Esophagus squamous epithelium (tissue), 5 donors: ENCODE results near the gene SCN8A. TPM values are rescaled to one million over a fixed set of nuclear protein-coding genes. Genes with fewer than 3 reads are reported as not detected.

Experiments used
- DNase-seq: peaks from one replicate; lab custom pipeline; 2025; lab: John Stamatoyannopoulos, UW
- H3K27ac ChIP-seq, 4 donors: fragments of 200-600 bp; sonication (generic); one replicate each; pipeline ENCODE4 v1.5.1; 2016 to 2019; ENCODE audit warnings: mild to moderate bottlenecking in 1 of 4
- H3K27me3 ChIP-seq, 4 donors: fragments of 200-600 bp; sonication (generic); 1 replicate in 3 of 4; 2 replicates in 1 of 4; pipeline versions ENCODE4 v1.5.1 to v1.6.0; 2017 to 2021; ENCODE audit warnings: antibody characterized with exemption in 1 of 4
- H3K36me3 ChIP-seq, 3 donors: fragments of 200-600 bp; sonication (generic); one replicate each; pipeline ENCODE4 v1.5.1; 2016 to 2019
- H3K4me1 ChIP-seq, 3 donors: fragments of 200-600 bp; sonication (generic); one replicate each; pipeline ENCODE4 v1.5.1; 2017 to 2019
- H3K4me3 ChIP-seq, 4 donors: fragments of 200-600 bp; sonication (generic); 1 replicate in 3 of 4; 2 replicates in 1 of 4; pipeline ENCODE4 v1.5.1; 2016 to 2019; ENCODE audit warnings: mild to moderate bottlenecking in 2 of 4, moderate library complexity in 1 of 4
- H3K9me3 ChIP-seq, 3 donors: fragments of 200-600 bp; sonication (generic); one replicate each; pipeline ENCODE4 v1.5.1; 2016 to 2019
- POLR2A ChIP-seq, 4 donors: fragments of 450-650 bp; IDR thresholded peaks; one replicate each; pipeline ENCODE4 v1.6.1; 2017; ENCODE audit warnings: antibody characterized with exemption in 4 of 4, mild to moderate bottlenecking in 4 of 4, moderate library complexity in 3 of 4
- WGBS, 2 donors: methylation state at CpG; one replicate each; pipeline ENCODE4 v1.1.5; 2018; 5-methylcytosine and 5-hydroxymethylcytosine counted together
- intact Hi-C: fragments of 100-400 bp; cut with DNase I; formaldehyde crosslinking; loops from one replicate; pipeline ENCODE4 v1.15.0; 2022
- total RNA-seq, 4 donors: library from RNA; depleted of rRNA; stranded (reverse); fragments of >200 nt; gene quantifications; one replicate each; pipeline ENCODE4 v1.1.0, GENCODE V29; 2016
- TF ChIP-seq, protein P1 (sequence below), 6 experiments: fragments of 450-650 bp in 4 of 6; fragments of 200-600 bp in 2 of 6; sonication (generic) in 2 of 6; IDR thresholded peaks; one replicate each; pipeline ENCODE4 v1.5.1; 2016 to 2019; ENCODE audit warnings: antibody characterized with exemption in 6 of 6, mild to moderate bottlenecking in 4 of 6, moderate library complexity in 4 of 6
- donor health status: DM: yes; HTN: yes; CAD: no.

Gene SCN8A
- total RNA-seq, 4 donors from 2014 or later: 0.11 to 1.1 (median 0.40) TPM

DNA sequence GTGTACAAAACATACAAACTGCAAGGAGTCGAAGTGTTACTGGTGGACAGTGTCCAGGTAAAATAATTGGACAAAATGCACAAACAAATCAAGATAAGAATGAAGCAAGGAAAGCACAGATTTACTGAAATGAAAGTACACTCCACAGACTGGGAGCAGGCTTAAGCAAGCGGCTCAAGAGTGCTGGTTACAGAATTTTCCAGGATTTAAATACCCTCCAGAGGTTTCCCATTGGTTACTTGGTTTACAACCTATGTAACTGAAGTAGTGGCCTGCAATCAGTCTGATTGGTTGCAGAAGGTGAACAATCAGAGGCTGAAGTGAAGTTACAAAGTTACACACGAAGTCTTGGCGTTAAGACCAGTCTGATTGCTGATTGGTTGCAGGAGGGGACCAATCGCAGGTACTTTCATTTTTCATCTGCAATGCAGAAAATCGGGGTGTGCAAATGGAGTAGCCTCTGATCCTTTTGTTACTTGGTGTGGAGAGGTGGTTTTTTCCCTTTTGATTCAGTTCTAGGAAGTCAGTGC is 11.6 kb upstream of the SCN8A start:
- Histone ChIP-seq H3K4me1 (no peaks in the 10 kb centered on the region), H3K27ac (no peak overlapping the region), H3K4me3 (no peak overlapping the region), H3K9me3 (no peaks in the 10 kb centered on the region), H3K36me3 (no peaks in the 10 kb centered on the region), H3K27me3 (peaks cover 0 to 15% (median 0%) of the 10 kb centered on the region in 4 donors)
- intact Hi-C loops: no loop called here
- 76 to 87% methylated on average over 6 of the region's 6 CpGs for WGBS, 2 donors
- DNase-seq: no peak
- TF ChIP-seq POLR2A (IDR thresholded peaks at IDR 0.05): no peak
- TF ChIP-seq, protein P1, sequence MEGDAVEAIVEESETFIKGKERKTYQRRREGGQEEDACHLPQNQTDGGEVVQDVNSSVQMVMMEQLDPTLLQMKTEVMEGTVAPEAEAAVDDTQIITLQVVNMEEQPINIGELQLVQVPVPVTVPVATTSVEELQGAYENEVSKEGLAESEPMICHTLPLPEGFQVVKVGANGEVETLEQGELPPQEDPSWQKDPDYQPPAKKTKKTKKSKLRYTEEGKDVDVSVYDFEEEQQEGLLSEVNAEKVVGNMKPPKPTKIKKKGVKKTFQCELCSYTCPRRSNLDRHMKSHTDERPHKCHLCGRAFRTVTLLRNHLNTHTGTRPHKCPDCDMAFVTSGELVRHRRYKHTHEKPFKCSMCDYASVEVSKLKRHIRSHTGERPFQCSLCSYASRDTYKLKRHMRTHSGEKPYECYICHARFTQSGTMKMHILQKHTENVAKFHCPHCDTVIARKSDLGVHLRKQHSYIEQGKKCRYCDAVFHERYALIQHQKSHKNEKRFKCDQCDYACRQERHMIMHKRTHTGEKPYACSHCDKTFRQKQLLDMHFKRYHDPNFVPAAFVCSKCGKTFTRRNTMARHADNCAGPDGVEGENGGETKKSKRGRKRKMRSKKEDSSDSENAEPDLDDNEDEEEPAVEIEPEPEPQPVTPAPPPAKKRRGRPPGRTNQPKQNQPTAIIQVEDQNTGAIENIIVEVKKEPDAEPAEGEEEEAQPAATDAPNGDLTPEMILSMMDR (IDR thresholded peaks at IDR 0.05): no peak

DNA sequence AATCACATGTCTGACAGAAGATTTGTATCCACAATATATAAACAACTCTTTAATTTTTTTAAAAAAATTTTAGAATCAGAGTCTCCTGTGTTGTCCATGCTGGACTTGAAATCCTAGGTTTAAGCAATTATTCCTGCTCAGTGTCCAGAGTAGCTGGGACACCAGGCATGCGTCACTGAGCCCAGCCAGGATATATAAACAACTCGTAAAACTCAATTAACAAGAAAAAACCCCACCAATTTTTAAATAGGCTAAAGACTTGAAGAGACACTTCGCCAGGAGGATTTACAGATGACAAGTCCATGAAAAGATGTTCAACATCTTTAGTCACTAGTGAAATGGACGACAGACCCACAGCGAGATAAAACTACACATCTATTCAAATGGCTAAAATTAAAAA is 2.0 kb upstream of the SCN8A start:
- no peak for DNase-seq
- Histone ChIP-seq H3K4me3 (no peak overlapping the region), H3K9me3 (no peaks in the 10 kb centered on the region), H3K27ac (no peak overlapping the region), H3K27me3 (peaks cover 3 to 75% (median 6%) of the 10 kb centered on the region in 4 donors), H3K4me1 (peaks cover 9 to 19% (median 11%) of the 10 kb centered on the region in 3 donors), H3K36me3 (no peaks in the 10 kb centered on the region)
- intact Hi-C loops: no loop called here
- WGBS, 2 donors: 63 to 83% methylated on average over 5 of the region's 5 CpGs
- TF ChIP-seq, protein P1 (IDR thresholded peaks at IDR 0.05): no peak
- TF ChIP-seq POLR2A (IDR thresholded peaks at IDR 0.05): no peak

DNA sequence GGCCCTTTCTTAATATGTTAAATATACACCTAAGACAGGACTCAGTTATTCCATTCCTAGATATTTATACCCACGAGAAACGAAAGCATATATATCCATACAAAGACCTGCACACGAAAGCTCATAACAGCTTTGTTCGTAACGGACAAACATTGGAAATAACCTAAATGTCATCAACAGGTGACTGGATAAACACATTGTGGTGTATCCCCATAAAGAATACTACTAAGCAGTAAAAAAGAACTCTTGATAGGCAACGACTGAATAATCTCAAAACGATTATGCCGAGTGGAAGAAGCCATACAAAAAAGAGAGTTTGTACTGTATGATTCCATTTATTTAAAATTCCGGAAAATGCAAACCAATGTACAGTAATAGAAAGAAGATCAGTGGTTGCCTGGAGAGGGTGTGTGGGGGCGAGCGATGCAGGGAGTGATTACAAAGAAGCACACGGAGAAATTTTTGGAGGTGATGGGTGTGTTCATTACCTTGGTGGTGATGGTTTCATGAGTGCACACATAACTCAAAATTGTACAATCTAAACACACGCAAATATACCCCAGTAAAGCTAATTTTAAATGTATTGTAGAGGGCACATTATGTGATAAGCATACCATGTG is 1.4 kb upstream of the SCN8A start:
- TF ChIP-seq, protein P1 (IDR thresholded peaks at IDR 0.05): no peak
- TF ChIP-seq POLR2A (IDR thresholded peaks at IDR 0.05): no peak
- H3K9me3 ChIP-seq: no peaks in the 10 kb centered on the region
- intact Hi-C loops: no loop called here
- H3K27me3 ChIP-seq: peaks cover 3 to 73% (median 6%) of the 10 kb centered on the region in 4 donors
- H3K36me3 ChIP-seq: no peaks in the 10 kb centered on the region
- H3K4me3 ChIP-seq: no peak overlapping the region
- no peak for DNase-seq
- peaks cover 9 to 19% (median 11%) of the 10 kb centered on the region in 3 donors for H3K4me1 ChIP-seq
- WGBS, 2 donors: 79 to 81% methylated on average over 13 of the region's 13 CpGs
- no peak overlapping the region for H3K27ac ChIP-seq

DNA sequence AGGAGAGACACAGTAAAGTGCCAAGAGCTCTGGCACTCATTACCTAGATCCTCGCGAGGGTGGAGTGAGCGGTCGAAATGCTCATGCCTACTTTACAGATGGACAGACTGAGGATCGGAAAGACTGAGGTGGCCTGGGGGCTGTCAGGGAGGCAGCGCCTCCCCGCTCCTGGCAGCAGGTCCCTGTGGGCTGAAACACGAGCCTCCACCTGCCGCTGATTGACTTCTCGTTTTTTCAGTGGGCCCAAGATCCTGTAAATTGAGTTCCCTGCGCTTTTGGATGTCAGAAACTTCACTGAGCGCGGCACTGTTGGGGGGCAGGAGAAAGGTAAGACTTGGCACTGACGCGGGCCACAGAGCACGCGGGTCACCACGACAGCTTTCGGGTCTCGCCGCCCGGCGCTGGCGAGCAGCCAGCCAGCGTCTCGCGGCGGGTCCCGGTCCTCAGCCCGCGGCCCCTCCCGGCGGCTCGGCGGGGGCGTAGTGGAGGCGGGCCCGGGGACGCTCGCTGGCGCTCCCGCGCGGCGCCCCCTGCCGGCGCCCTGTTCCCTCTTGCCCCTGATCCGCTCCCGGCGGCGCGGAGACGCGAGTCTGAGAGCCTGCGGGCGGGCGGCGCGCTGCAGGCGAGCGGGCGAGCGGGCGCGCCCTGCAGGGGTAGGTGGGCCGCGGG is 552 bp upstream of the SCN8A start:
- DNase-seq: no peak

More for the DNA sequence above, 552 bp upstream of the SCN8A start:
- peak overlapping the region; percentile 20 to 70 (median 51) for H3K4me3 ChIP-seq
- H3K9me3 ChIP-seq: no peaks in the 10 kb centered on the region
- H3K4me1 ChIP-seq: peaks cover 9 to 19% (median 11%) of the 10 kb centered on the region in 3 donors
- intact Hi-C loops: no loop called here
- no peaks in the 10 kb centered on the region for H3K36me3 ChIP-seq
- H3K27me3 ChIP-seq: peaks cover 3 to 67% (median 6%) of the 10 kb centered on the region in 4 donors
- no peak overlapping the region for H3K27ac ChIP-seq
- TF ChIP-seq, protein P1 (IDR thresholded peaks at IDR 0.05): peak in 4 of 6 experiments; percentile 48 to 62 (median 49)
- TF ChIP-seq POLR2A (IDR thresholded peaks at IDR 0.05): no peak
- WGBS, 2 donors: 8 to 10% methylated on average over 10 of the region's 67 CpGs
